IMR-90 (cell line): ENCODE measurements around the gene HNRNPM. TPM values are rescaled to one million over a fixed set of nuclear protein-coding genes. Genes with fewer than 3 reads are reported as not detected.

ENCODE experiments used
- ATAC-seq: fragments of 200-7000 bp; cut with Tn5 transposase; 2 replicates; pipeline ENCODE4 v1.9.1; 2020; ENCODE audit warnings: low read depth, mild to moderate bottlenecking, moderate library complexity
- BruUV-seq: library from RNA; stranded (reverse); fragments of 400-500 nt; replicated peaks from 2 replicates; lab custom pipeline; 2021; lab: Mats Ljungman, UMichigan
- CTCF ChIA-PET: fragments of 300-600 bp; formaldehyde crosslinking; extraction: SDS; loops from one replicate; lab custom pipeline; 2021; ENCODE audit warnings: antibody characterized with exemption; lab: Yijun Ruan, JAX
- POLR2A ChIA-PET: fragments of 300-600 bp; sonication (Branson Sonifier 250); formaldehyde crosslinking; loops from one replicate; lab custom pipeline; 2022; ENCODE audit warnings: antibody characterized with exemption; ENCODE audit not compliant: unreplicated experiment; lab: Charles Lee
- DNase-seq: peaks from one replicate; pipeline ENCODE4 v3.0.0; 2013
- H2AFZ ChIP-seq: replicated peaks from 2 replicates; pipeline ENCODE3; 2013; ENCODE audit warnings: low read length, mild to moderate bottlenecking; ENCODE audit not compliant: poor library complexity
- H2AK5ac ChIP-seq: 2 replicates; pipeline ENCODE4 v1.6.1; 2013; ENCODE audit warnings: low read depth, low read length, inconsistent platforms
- H2AK9ac ChIP-seq: replicated peaks from 2 replicates; pipeline ENCODE3; 2013; ENCODE audit warnings: mild to moderate bottlenecking, low read depth, low read length, moderate library complexity; ENCODE audit not compliant: poor library complexity
- H2BK120ac ChIP-seq: 2 replicates; pipeline ENCODE4 v1.6.1; 2013; ENCODE audit warnings: low read depth, low read length, inconsistent platforms
- H2BK15ac ChIP-seq: 3 replicates; pipeline ENCODE4 v1.6.1; 2013; ENCODE audit warnings: low read depth, low read length, inconsistent platforms
- H2BK20ac ChIP-seq: 2 replicates; pipeline ENCODE4 v1.6.1; 2013; ENCODE audit warnings: low read depth, mild to moderate bottlenecking, inconsistent platforms, low read length, moderate library complexity
- H2BK5ac ChIP-seq: 2 replicates; pipeline ENCODE4 v1.6.1; 2013; ENCODE audit warnings: mild to moderate bottlenecking, low read depth, low read length, inconsistent platforms; ENCODE audit not compliant: poor library complexity, severe bottlenecking
- H3K14ac ChIP-seq: replicated peaks from 2 replicates; pipeline ENCODE4 v1.6.1; 2013; ENCODE audit warnings: low read depth, low read length, inconsistent platforms
- H3K18ac ChIP-seq: 2 replicates; pipeline ENCODE4 v1.6.1; 2013; ENCODE audit warnings: low read depth, low read length, control low read depth
- H3K23ac ChIP-seq: 2 replicates; pipeline ENCODE4 v1.6.1; 2013; ENCODE audit warnings: low read depth, low read length, inconsistent platforms
- H3K27ac ChIP-seq: 2 replicates; pipeline ENCODE4 v1.5.1; 2013; ENCODE audit warnings: mild to moderate bottlenecking, control low read depth, low read length; ENCODE audit not compliant: insufficient read depth
- H3K27me3 ChIP-seq: 2 replicates; pipeline ENCODE4 v1.6.1; 2013; ENCODE audit warnings: low read length; ENCODE audit not compliant: control insufficient read depth, insufficient read depth
- H3K36me3 ChIP-seq: 2 replicates; pipeline ENCODE4 v1.6.1; 2013; ENCODE audit warnings: low read length, mixed read lengths; ENCODE audit not compliant: control insufficient read depth, insufficient read depth
- H3K4ac ChIP-seq: 2 replicates; pipeline ENCODE4 v1.6.1; 2013; ENCODE audit warnings: low read depth, low read length, inconsistent platforms
- H3K4me1 ChIP-seq: 2 replicates; pipeline ENCODE4 v1.6.1; 2013; ENCODE audit warnings: low read length, mixed read lengths; ENCODE audit not compliant: control insufficient read depth, insufficient read depth
- H3K4me2 ChIP-seq: 2 replicates; pipeline ENCODE4 v1.6.1; 2013; ENCODE audit warnings: low read depth, mild to moderate bottlenecking, control low read depth, low read length, moderate library complexity
- H3K4me3 ChIP-seq: 2 replicates; pipeline ENCODE4 v1.5.1; 2013; ENCODE audit warnings: low read depth, mild to moderate bottlenecking, control low read depth, low read length, moderate library complexity; ENCODE audit not compliant: insufficient read depth
- H3K56ac ChIP-seq: 2 replicates; pipeline ENCODE4 v1.6.1; 2013; ENCODE audit warnings: low read length, inconsistent platforms; ENCODE audit not compliant: insufficient read depth; ENCODE audit errors: extremely low read depth
- H3K79me1 ChIP-seq, 2 experiments: 2 replicates each; pipeline ENCODE4 v1.6.1; 2013; ENCODE audit warnings: low read length in 2 of 2, inconsistent platforms in 1 of 2, low read depth in 1 of 2
- H3K9ac ChIP-seq: 2 replicates; pipeline ENCODE4 v1.6.1; 2013; ENCODE audit warnings: low read depth, low read length, control low read depth
- H3K9me1 ChIP-seq: 2 replicates; pipeline ENCODE4 v1.6.1; 2013; ENCODE audit warnings: low read length, inconsistent platforms; ENCODE audit not compliant: insufficient read depth
- H3K9me3 ChIP-seq: 2 replicates; pipeline ENCODE4 v1.6.1; 2013; ENCODE audit warnings: low read length; ENCODE audit not compliant: control insufficient read depth, insufficient read depth
- H4K20me1 ChIP-seq: 2 replicates; pipeline ENCODE4 v1.6.1; 2013; ENCODE audit warnings: low read length, inconsistent platforms; ENCODE audit not compliant: insufficient read depth
- H4K5ac ChIP-seq: 2 replicates; pipeline ENCODE4 v1.6.1; 2013; ENCODE audit warnings: mild to moderate bottlenecking, low read depth, low read length, control low read depth
- H4K8ac ChIP-seq, 2 experiments: 2 replicates each; pipeline ENCODE4 v1.6.1; 2013; ENCODE audit warnings: low read depth in 2 of 2, low read length in 2 of 2, control low read depth in 1 of 2, inconsistent platforms in 1 of 2
- H4K91ac ChIP-seq: 2 replicates; pipeline ENCODE4 v1.6.1; 2013; ENCODE audit warnings: low read depth, low read length, inconsistent platforms; ENCODE audit not compliant: insufficient read depth
- CTCF ChIP-seq: conservative IDR thresholded peaks from 2 replicates; pipeline ENCODE4 v1.5.1; 2012; ENCODE audit warnings: mild to moderate bottlenecking, low read depth, low read length, improper control_type of control experiment
- ELK1 ChIP-seq: fragments of 150-350 bp; IDR thresholded peaks from 2 replicates; pipeline ENCODE4 v1.6.1; 2016; ENCODE audit warnings: low read depth, mild to moderate bottlenecking, low read length, moderate library complexity, borderline replicate concordance
- WGBS, 2 experiments: methylation state at CpG; one replicate each; pipeline versions ENCODE4 v1.1.5 to v1.1.7; 2013; ENCODE audit warnings: missing lambda C conversion rate in 2 of 2; ENCODE audit not compliant: insufficient read length in 1 of 2; ENCODE audit errors: extremely low coverage in 2 of 2; 5-methylcytosine and 5-hydroxymethylcytosine counted together
- dilution Hi-C: fragments of 300-500 bp; cut with HindIII; formaldehyde crosslinking; loops from one replicate; pipeline ENCODE4 v1.14.3; 2018; ENCODE audit warnings: low sequenced_read_pairs; ENCODE audit not compliant: unreplicated experiment
- in situ Hi-C: fragments of 300-500 bp; cut with MboI; formaldehyde crosslinking; loops from 3 replicates; pipeline ENCODE4 v1.14.3; 2019; ENCODE audit warnings: low sequenced_read_pairs, inconsistent platforms, mixed read lengths
- intact Hi-C: fragments of 100-400 bp; cut with micrococcal nuclease; formaldehyde crosslinking; loops from 2 replicates; pipeline ENCODE4 v1.10.0; 2022
- polyA plus RNA-seq, 3 experiments: library from polyadenylated mRNA; depleted of rRNA; stranded (reverse); fragments of >200 nt; gene quantifications; 2 replicates each; pipeline ENCODE4 v1.2.3, GENCODE V29; 2012; ENCODE audit warnings: low replicate concordance in 1 of 3
- total RNA-seq: library from RNA; depleted of rRNA; stranded (reverse); fragments of >200 nt; gene quantifications from 2 replicates; pipeline ENCODE4 v1.2.3, GENCODE V29; 2012

Gene HNRNPM
- total and polyA plus RNA-seq, 2 of the 4 experiments (the other 2 are of a cell fraction): 75.6 to 197 TPM

- ChIA-PET CTCF (interaction anchor here (0.6 to 1.1 kb wide), 2 partner anchors 112 to 430 kb away, joined by 3 read pairs; partner anchors contain the start of gene MARCHF2), POLR2A (interaction anchor here (1.4 kb wide), 1 partner anchor 12 kb away, joined by 8 read pairs; the partner anchor contains the start of gene ZNF414)
- Histone ChIP-seq H2BK20ac (no peak overlapping the region), H3K14ac (peak overlapping the region; percentile 92), H3K4me3 (peak overlapping the region; percentile 51), H2BK120ac (peak overlapping the region; percentile 41; the same call in 1 of the 2 replicates), H4K20me1 (peaks cover 24% of the 10 kb centered on the region; the same call in 1 of the 2 replicates), H4K5ac (peak overlapping the region; percentile 59), H3K79me1 (peaks cover 24 to 28% of the 10 kb centered on the region in 2 experiments), H3K9ac (peak overlapping the region; percentile 78), H4K91ac (peak overlapping the region; percentile 82), H3K9me1 (peaks cover 30% of the 10 kb centered on the region), H2BK5ac (peak overlapping the region; percentile 65), H3K23ac (no peak overlapping the region), H2BK15ac (peak overlapping the region; percentile 53; the same call in 1 of the 3 replicates), H2AK5ac (peak overlapping the region; percentile 68; the same call in 1 of the 2 replicates), H3K18ac (peak overlapping the region; percentile 34), H3K56ac (0 out of 2 replicates have a peak overlapping the region, but pooled peaks have one; percentile 7), H3K27me3 (no peaks in the 10 kb centered on the region), H3K27ac (peak overlapping the region; percentile 77), H4K8ac (peak overlapping the region; percentile 90 to 93), H3K4ac (peak overlapping the region; percentile 29), H3K4me2 (peak overlapping the region; percentile 88), H2AK9ac (peak overlapping the region; percentile 2), H3K4me1 (peaks cover 4% of the 10 kb centered on the region), H3K9me3 (no peaks in the 10 kb centered on the region), H2AFZ (peak overlapping the region; percentile 92), H3K36me3 (no peaks in the 10 kb centered on the region)
- TF ChIP-seq CTCF: peak; percentile 42
- no peak for TF ChIP-seq ELK1
- in situ Hi-C loops (no loop called here), intact Hi-C loops (no loop called here), dilution Hi-C loops (no loop called here)
- 0% methylated on average over 7 of the region's 15 CpGs; no CpG with 5 or more reads in 1 of the 2 experiments for WGBS, 2 experiments
- BruUV-seq: no TSS peak
- ATAC-seq: peak; percentile 5
- DNase-seq: no peak
These were observed 80.6 kb downstream of the HNRNPM start for GRCh38 chr19:8525401-8525684.
